ENCODE measurements around the gene ARHGEF12.

- TF ChIP-seq, protein P1, sequence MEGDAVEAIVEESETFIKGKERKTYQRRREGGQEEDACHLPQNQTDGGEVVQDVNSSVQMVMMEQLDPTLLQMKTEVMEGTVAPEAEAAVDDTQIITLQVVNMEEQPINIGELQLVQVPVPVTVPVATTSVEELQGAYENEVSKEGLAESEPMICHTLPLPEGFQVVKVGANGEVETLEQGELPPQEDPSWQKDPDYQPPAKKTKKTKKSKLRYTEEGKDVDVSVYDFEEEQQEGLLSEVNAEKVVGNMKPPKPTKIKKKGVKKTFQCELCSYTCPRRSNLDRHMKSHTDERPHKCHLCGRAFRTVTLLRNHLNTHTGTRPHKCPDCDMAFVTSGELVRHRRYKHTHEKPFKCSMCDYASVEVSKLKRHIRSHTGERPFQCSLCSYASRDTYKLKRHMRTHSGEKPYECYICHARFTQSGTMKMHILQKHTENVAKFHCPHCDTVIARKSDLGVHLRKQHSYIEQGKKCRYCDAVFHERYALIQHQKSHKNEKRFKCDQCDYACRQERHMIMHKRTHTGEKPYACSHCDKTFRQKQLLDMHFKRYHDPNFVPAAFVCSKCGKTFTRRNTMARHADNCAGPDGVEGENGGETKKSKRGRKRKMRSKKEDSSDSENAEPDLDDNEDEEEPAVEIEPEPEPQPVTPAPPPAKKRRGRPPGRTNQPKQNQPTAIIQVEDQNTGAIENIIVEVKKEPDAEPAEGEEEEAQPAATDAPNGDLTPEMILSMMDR (conservative IDR thresholded peaks at IDR 0.05; ENCODE audit: low read depth, low read length) = no peak
- TF ChIP-seq EZH2 (IDR thresholded peaks at IDR 0.05; ENCODE audit: low read length, unreplicated experiment) (no peak), EZH2phosphoT487 (IDR thresholded peaks at IDR 0.05; ENCODE audit: borderline replicate concordance, low read length) (no peak)
Measured at GRCh38 chr11:120357620-120358019, 21.4 kb downstream of the ARHGEF12 start.
